HG03558 (cell line): ENCODE measurements around the gene TMEM132D.
"Not testable (repeated sequence)": the region's sequence is repeated elsewhere in the genome, so short reads cannot be mapped to it uniquely, and the experiment has no call there.

Source experiments
- ATAC-seq: cut with Tn5 transposase; IDR thresholded peaks from one replicate; pipeline ENCODE4 v1.9.1; 2021; ENCODE audit warnings: moderate number of reproducible peaks; ENCODE audit not compliant: unreplicated experiment; ENCODE audit errors: extremely low read depth

Gene TMEM132D

DNA sequence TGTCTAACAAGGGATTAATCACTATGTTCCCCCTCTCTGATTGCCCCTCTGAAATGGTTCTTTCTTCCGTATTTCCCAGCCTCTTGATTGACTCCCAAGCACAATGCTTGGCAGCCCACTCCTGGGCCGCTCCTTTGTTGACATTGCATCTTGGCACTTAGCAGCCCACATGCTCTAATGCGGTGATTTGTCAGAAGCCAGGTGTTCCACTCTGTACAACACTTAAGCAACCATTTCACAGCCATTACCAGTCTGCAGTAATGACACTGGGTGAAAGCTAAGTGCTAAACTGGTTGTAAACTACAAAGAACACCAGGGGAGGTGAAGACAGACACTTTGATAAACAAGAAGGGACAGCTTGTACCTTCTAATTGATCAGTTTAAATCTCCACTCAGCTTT is 353.5 kb downstream of the TMEM132D start:
- ATAC-seq, result no peak

DNA sequence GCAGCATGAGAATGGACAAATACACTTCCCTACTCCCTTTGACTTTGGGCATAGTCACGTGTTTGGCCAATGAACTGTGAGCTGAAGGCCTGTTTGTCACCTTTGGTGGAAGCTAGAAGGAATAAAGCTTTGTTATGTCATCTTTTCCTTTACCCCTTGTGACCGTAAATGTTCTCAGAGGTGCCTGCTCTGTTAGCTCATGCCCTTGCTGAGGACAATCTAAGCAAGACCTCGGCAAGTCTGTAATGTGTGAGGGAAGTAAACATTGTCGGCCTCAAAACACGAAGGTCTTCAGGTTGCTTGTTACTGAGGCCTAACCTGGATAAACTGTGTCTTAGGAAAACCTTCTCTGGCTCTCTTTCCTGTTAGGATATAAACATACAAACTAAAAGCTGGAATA is 354.2 kb downstream of the TMEM132D start:
- ATAC-seq, result no peak

DNA sequence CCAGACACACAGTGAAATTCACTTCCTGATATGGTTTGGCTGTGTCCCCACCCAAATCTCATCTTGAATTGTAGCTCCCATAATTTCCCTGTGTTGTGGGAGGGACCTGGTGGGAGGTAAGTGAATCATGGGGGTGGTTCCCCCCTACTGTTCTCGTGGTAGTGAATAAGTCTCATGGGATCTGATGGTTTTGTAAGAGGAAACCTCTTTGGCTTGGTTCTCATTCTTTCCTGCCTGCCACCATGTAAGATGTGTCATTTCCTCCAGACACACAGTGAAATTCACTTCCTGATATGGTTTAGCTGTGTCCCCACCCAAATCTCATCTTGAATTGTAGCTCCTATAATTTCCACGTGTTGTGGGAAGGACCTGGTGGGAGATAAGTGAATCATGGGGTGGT is 354.8 kb downstream of the TMEM132D start:
- ATAC-seq, result not testable (repeated sequence)

DNA sequence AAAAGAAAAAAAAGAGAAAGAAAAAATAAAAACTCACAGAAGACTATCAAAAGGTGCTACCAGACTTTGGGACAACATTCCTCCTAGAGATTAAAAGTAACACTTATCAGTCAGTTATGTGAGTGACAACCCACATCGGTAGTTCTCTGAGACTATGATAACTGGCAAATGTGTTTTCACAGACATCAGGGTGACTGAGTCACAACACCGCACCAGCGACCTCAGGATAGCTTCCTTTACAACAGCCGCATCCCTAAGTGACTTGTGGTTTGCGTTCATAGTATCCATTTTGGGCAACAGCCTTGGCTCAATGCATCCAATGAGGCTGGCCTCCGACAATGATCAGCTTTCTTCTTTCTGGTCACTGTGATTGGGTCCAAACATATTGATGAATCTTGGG is 359.1 kb downstream of the TMEM132D start:
- ATAC-seq, result no peak

- no peak for ATAC-seq
Measured at GRCh38 chr12:129540954-129541353, 362.9 kb downstream of the TMEM132D start.

DNA sequence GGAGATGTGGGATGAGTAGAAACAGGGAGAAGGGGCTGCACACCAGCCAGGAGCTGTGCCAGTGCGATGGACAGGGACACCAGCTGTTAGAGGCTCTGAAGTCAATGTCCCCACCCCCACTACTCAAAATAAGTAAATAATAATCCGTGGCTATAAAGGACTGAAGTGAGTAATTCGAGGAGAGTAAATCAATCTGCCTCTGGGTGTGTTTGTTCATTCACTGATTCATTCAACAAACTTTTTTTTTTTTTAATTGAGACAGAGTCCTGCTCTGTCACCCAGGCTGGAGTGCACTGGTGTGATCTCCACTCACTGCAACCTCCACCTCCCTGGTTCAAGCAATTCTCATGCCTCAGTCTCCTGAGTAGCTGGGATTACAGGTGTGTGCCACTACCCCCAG is 363.6 kb downstream of the TMEM132D start:
- ATAC-seq, result no peak

GRCh38 chr12:129538724-129539335 is 365.0 kb downstream of the TMEM132D start:
- ATAC-seq, result not testable (repeated sequence)

- no peak for ATAC-seq
Measured at GRCh38 chr12:129538137-129538536, 365.7 kb downstream of the TMEM132D start.

- no peak for ATAC-seq
Measured at GRCh38 chr12:129534966-129535750, 368.7 kb downstream of the TMEM132D start.

DNA sequence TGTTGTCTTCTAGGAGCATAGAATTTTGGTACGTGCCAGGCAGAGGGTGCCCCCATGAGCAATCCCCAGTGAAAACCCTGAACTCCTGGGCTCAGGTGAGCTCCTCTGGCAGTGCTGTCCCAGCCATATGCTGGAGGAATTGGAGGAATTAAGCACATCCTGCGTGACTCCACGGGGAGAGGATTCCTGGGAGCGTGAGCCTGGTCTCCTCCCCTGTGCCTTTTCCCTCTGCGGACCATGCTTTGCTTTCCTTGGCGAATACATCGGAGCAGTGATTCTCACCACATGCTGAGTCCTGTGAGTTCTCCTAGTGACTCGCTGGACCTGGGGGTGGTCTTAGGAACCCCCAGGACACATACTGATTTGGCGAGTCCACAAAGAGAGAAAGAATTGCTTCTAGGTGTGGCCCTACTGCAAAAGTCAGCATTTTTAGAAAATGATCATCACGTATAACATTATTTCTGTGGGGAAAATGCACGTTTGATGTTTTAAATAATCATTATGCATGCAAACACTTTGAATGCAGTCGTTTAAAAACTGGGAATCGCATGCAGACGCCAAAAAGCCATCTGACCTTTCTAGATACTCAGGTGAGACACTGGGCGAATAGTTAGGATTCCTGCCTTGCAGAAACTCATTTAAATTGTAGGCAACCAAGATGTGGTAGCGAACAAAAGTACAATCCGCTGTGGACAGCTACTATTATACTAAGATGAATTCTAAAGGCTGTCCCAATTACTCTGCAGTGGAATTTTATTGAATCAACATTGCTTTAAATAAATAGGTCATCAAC is 370.9 kb downstream of the TMEM132D start:
- no peak for ATAC-seq

DNA sequence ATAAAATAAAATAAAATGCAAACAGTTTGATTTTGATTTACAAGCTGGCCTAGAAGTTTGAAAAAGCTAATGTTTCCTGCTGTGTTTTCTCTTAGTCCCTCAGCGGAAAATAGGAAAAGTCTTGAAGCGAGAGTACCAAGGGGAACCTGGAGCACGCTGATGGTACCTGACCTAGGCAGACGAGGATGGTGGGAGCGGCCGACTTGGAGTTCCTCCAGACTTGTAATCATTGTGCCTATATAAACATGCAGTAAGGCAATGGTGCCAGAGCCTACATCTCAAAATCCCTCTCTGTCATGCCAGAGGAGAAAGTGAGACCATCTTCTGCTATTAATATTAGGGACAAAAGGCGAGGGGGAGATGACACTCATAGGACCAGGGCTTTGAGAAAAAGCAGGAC is 371.7 kb downstream of the TMEM132D start:
- no peak for ATAC-seq

DNA sequence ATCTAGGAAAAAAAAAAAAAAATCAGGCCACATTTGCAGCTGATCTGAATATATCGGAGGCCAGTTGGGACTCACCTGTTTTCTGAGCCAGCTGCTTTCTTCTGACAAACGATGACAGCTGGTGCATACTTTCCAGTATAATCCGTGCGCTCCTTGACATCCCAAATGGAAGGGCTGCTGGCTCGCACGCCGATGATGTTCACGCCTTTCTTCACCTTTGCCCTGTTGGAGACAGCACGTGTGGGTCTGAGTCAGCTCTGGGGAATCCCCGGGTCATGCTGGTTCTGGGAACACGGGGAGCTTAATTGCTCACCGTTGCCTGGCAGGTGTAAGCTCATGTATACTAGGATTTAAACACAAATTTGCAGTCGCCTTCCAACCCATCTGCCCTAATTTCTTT is 372.8 kb downstream of the TMEM132D start:
- ATAC-seq, result no peak

DNA sequence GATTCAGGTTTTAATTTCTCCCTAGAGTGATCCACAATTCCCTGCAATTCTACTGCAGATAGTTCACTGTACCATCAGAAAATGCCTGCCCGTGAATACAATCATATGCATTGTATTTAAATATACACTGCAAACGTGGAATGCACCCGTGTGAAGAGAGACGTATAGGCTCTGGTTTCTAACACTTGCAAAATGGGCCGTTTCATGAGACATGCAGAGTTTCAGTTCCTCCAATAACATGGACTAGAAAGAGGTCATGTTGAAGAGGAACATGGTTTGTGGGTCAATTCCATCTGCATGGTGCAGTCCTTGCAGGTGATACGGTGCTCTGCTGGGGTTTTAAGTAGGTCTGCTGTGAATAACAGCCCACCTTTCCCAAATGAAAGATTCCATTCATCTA is 373.3 kb downstream of the TMEM132D start:
- no peak for ATAC-seq

GRCh38 chr12:129527506-129527905 is 376.3 kb downstream of the TMEM132D start:
- ATAC-seq, result no peak

DNA sequence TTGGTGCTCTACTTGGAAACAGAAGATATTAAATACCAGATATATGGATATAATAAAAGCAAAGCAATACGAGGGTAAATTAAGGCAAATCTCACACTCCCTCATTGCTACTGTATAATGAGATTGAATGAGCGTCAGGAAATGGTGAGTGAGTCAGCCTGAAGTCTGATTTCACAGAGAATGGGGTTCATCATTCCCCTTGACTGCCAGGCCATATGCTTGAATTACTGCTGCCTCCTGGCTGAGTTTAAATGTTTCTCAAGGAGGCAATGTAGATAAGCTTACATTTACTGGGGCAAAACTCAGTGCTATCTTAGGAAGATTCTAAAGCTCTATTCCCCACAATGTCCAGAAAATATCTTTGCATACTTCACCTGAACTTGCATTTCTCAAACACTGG is 380.2 kb downstream of the TMEM132D start:
- no peak for ATAC-seq

DNA sequence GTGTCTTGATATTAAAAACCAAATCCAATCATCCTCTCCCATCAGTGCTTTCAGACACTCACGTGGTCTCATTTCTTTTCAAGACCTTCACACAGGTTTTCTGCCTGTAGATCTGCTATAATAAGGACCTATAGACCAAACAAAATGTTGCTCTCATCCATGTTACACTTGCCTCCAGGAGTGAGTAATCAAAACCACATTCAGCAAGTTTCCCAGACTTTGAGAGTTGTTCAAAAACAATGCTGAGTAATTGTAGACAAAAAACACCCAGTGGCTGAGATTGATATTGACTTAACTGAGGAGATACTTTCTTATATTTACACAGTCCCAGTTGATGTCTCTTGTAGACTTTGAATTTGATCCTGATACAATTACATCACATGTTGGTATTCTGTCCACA is 383.1 kb downstream of the TMEM132D start:
- ATAC-seq, result no peak

DNA sequence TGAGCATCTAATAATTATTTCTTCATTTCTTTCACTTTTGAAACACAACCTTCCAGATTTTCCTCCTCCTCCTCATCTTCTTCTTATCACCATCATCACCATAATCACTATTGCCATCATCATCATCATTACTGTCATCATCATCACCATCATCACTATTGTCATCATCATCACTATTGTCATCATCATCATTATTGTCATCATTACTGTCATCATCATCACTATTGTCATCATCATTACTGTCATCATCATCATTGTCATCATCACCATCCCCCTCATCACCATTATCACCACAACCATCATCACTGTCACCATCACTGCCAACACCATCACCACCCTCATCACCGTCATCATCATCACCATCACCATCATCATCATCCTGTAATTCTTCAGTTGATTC is 400.0 kb downstream of the TMEM132D start:
- ATAC-seq, result no peak

DNA sequence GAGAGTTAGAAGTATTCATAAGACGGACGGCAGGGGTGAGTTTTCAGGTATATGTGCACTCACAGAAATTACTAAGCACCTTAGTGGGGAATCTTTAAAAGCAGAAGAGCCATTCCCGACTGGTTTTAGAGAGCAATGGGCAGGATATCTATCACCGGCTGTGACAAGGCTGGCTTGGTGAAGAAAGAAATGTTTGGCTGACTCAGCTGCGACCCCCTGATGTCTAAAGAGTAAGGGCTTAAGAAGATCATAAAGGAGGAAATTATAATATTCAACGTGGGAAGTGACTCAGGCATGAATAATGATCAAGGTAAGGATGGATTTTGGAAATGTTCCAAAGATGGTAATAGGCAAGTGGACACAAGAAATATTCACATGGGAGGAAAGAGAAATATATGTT is 407.6 kb downstream of the TMEM132D start:
- no peak for ATAC-seq

GRCh38 chr12:129494766-129495165 is 409.1 kb downstream of the TMEM132D start:
- no peak for ATAC-seq

DNA sequence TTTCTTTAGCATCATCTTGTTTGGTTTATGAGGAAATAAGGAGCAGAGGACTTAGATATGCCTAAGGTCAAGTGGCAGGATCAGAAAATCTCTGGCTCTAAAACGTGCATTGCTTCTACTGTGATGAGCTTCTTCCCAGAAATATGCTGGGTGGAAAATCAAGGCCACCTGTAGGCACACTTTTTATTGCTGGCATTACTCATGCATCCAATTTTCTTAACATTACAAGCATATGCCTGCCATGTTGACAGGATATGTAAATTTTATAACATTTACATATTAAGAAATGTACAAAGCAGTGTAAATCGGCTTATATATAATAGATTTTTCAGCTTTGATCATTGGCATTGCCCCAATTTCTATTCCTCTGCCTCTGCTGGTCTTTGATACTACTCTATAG is 409.6 kb downstream of the TMEM132D start:
- no peak for ATAC-seq

DNA sequence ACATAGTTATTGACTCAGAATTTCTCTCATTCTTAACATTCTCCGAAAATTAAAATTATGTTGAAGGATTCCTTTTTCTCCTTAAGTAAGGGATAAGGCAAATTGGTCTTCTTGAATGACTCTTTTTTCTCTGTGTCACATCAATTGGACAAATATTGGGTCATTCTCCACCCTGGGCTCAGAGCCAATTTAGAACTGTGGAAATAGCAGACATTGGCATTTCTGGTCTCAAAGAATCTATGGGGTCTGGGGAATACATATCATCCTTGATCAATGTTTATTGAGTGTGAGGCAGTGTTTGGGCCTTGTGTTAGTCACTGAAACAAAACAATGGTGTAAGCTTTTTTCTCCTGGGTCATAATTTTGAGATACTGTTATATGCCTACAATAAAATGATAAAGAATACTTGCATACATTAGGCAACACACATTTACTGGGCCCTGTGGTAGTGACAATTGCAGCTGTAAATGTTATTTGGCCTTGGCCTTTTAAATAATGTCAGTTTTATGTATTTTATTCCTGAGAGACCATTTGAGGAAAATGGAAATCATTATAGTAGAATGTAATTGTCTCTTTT is 414.6 kb downstream of the TMEM132D start:
- no peak for ATAC-seq
